Endothelial cell of umbilical vein (primary cell): ENCODE measurements around the gene BGN. TPM values are rescaled to one million over a fixed set of nuclear protein-coding genes. Genes with fewer than 3 reads are reported as not detected.

Experiments used
- BruUV-seq: library from RNA; stranded (reverse); fragments of 400-500 nt; replicated peaks from 2 replicates; lab custom pipeline; 2021; lab: Mats Ljungman, UMichigan
- CTCF ChIA-PET: fragments of 300-600, 350-600 bp; sonication (Branson Sonifier 250); formaldehyde crosslinking; loops from one replicate; lab custom pipeline; 2021; ENCODE audit warnings: antibody characterized with exemption, inconsistent platforms; lab: Charles Lee
- POLR2A ChIA-PET: fragments of 300-600, 350-600 bp; sonication (Branson Sonifier 250); formaldehyde crosslinking; loops from one replicate; lab custom pipeline; 2021; ENCODE audit warnings: antibody characterized with exemption, inconsistent platforms; lab: Charles Lee
- DNase-seq: peaks from one replicate; pipeline ENCODE4 v3.0.0-alpha.2; 2011; ENCODE audit warnings: low read depth, low spot score
- FAIRE-seq: peaks from 2 replicates; lab custom pipeline; 2011; peaks lifted over from hg19 to GRCh38; lab: Jason Lieb, UNC
- H2AFZ ChIP-seq: 2 replicates; pipeline ENCODE4 v1.6.0; 2012; ENCODE audit warnings: low read depth, low read length, control low read depth, inconsistent platforms
- H3K27ac ChIP-seq: 2 replicates; pipeline ENCODE4 v1.5.1; 2011; ENCODE audit warnings: low read depth, mild to moderate bottlenecking, control low read depth, low read length, moderate library complexity; ENCODE audit not compliant: insufficient read depth
- H3K27me3 ChIP-seq, 2 experiments: 2 replicates each; pipeline versions ENCODE4 v1.6.0 to v1.6.1; 2011; ENCODE audit warnings: low read length in 2 of 2, mixed read lengths in 1 of 2; ENCODE audit not compliant: control insufficient read depth in 2 of 2, insufficient read depth in 2 of 2
- H3K36me3 ChIP-seq, 2 experiments: 2 replicates in 1 of 2; 3 replicates in 1 of 2; pipeline ENCODE4 v1.5.1; 2011; ENCODE audit warnings: low read length in 2 of 2, mild to moderate bottlenecking in 1 of 2, moderate library complexity in 1 of 2; ENCODE audit not compliant: control insufficient read depth in 2 of 2, insufficient read depth in 2 of 2; ENCODE audit errors: extremely low read depth in 1 of 2
- H3K4me1 ChIP-seq: 3 replicates; pipeline ENCODE4 v1.5.1; 2011; ENCODE audit warnings: mild to moderate bottlenecking, low read length; ENCODE audit not compliant: control insufficient read depth, insufficient read depth; ENCODE audit errors: extremely low read depth
- H3K4me2 ChIP-seq: 2 replicates; pipeline ENCODE4 v1.6.1; 2011; ENCODE audit warnings: low read length, control low read depth, mixed read lengths; ENCODE audit not compliant: insufficient read depth
- H3K4me3 ChIP-seq, 3 experiments: fragments of 200-600 bp in 1 of 3; sonication (generic), shearing (Covaris generic) in 1 of 3; replicated peaks in 1 of 3; 2 replicates each; pipeline ENCODE4 v1.5.1; 2011 to 2016; ENCODE audit warnings: control low read depth in 3 of 3, low read length in 3 of 3, mild to moderate bottlenecking in 2 of 3, inconsistent platforms in 1 of 3, low read depth in 1 of 3, moderate library complexity in 1 of 3; ENCODE audit not compliant: insufficient read depth in 1 of 3
- H3K79me2 ChIP-seq: 2 replicates; pipeline ENCODE4 v1.6.0; 2012; ENCODE audit warnings: low read length, inconsistent platforms; ENCODE audit not compliant: control insufficient read depth, insufficient read depth
- H3K9ac ChIP-seq: replicated peaks from 2 replicates; pipeline ENCODE3; 2011; ENCODE audit warnings: low read length, control low read depth; ENCODE audit not compliant: insufficient read depth; ENCODE audit errors: extremely low read depth
- H3K9me1 ChIP-seq: replicated peaks from 3 replicates; pipeline ENCODE4 v1.6.0; 2011; ENCODE audit warnings: mild to moderate bottlenecking, low read length; ENCODE audit not compliant: control insufficient read depth, insufficient read depth; ENCODE audit errors: extremely low read depth
- H3K9me3 ChIP-seq: replicated peaks from 2 replicates; pipeline ENCODE4 v1.5.1; 2012; ENCODE audit warnings: low read length, inconsistent platforms; ENCODE audit not compliant: control insufficient read depth, insufficient read depth
- H4K20me1 ChIP-seq: replicated peaks from 2 replicates; pipeline ENCODE3; 2011; ENCODE audit warnings: mild to moderate bottlenecking, low read length; ENCODE audit not compliant: control insufficient read depth, insufficient read depth; ENCODE audit errors: extremely low read depth
- EZH2 ChIP-seq: IDR thresholded peaks from 2 replicates; pipeline ENCODE4 v1.6.1; 2012; ENCODE audit warnings: borderline replicate concordance, low read depth, mild to moderate bottlenecking, moderate library complexity, low read length, inconsistent platforms; ENCODE audit not compliant: severe bottlenecking
- FOS ChIP-seq: IDR thresholded peaks from 2 replicates; pipeline ENCODE4 v1.6.1; 2011; ENCODE audit warnings: mild to moderate bottlenecking, low read length, moderate library complexity, borderline replicate concordance; ENCODE audit not compliant: insufficient read depth
- GATA2 ChIP-seq: IDR thresholded peaks from 2 replicates; pipeline ENCODE4 v1.7.0; 2011; ENCODE audit warnings: low read depth, mild to moderate bottlenecking, moderate library complexity, mixed read lengths, low read length; ENCODE audit not compliant: insufficient read length, insufficient read depth
- JUN ChIP-seq: IDR thresholded peaks from 2 replicates; pipeline ENCODE4 v1.6.1; 2011; ENCODE audit warnings: borderline replicate concordance, low read depth; ENCODE audit not compliant: insufficient read length, insufficient read depth
- MYC ChIP-seq: IDR thresholded peaks from one replicate; pipeline ENCODE4 v1.6.1; 2011; ENCODE audit warnings: mild to moderate bottlenecking, low read depth, low read length
- POLR2A ChIP-seq: IDR thresholded peaks from 2 replicates; pipeline ENCODE4 v1.6.1; 2012; ENCODE audit warnings: low read depth, mild to moderate bottlenecking, control low read depth, low read length
- POLR2AphosphoS5 ChIP-seq: IDR thresholded peaks from 2 replicates; pipeline ENCODE4 v1.6.1; 2012; ENCODE audit warnings: low read depth, mild to moderate bottlenecking, control low read depth, low read length, moderate library complexity; ENCODE audit not compliant: insufficient read depth
- dilution Hi-C: fragments of 300-500 bp; cut with MboI; formaldehyde crosslinking; loops from one replicate; pipeline ENCODE4 v1.15.0; 2019; ENCODE audit warnings: low sequenced_read_pairs; ENCODE audit not compliant: extremely low pct_ligation_motif_present
- intact Hi-C: fragments of 100-400 bp; cut with micrococcal nuclease; formaldehyde crosslinking; loops from one replicate; pipeline ENCODE4 v1.10.0; 2022
- polyA plus RNA-seq, 4 experiments: library from polyadenylated mRNA; depleted of rRNA in 3 of 4; stranded (reverse) in 3 of 4; unstranded in 1 of 4; fragments of >200 nt; gene quantifications; 2 replicates each; pipeline versions ENCODE4 v1.2.1 to v1.2.3, GENCODE V29; 2011 to 2012; ENCODE audit warnings: missing spikeins in 1 of 4
- total RNA-seq: library from RNA; stranded (reverse); gene quantifications from 2 replicates; pipeline ENCODE4 v1.2.3, GENCODE V29; 2021
- TF ChIP-seq, protein P1 (sequence below): IDR thresholded peaks from 2 replicates; pipeline ENCODE4 v1.6.1; 2011; ENCODE audit not compliant: insufficient read depth, insufficient read length
- TF ChIP-seq, protein P2 (sequence below), 2 donors: IDR thresholded peaks; 1 replicate in 1 of 2; 2 replicates in 1 of 2; pipeline ENCODE4 v1.5.1; 2011; ENCODE audit warnings: low read length in 2 of 2, mild to moderate bottlenecking in 2 of 2, moderate library complexity in 2 of 2, control low read depth in 1 of 2, inconsistent platforms in 1 of 2, low read depth in 1 of 2; ENCODE audit not compliant: insufficient read depth in 1 of 2; ENCODE audit errors: extremely low read depth in 1 of 2

The BGN gene
- total and polyA plus RNA-seq, 2 donors (not counting 3 experiments of a cell fraction or from before 2014, with no cell fraction given): 479 to 879 TPM

DNA sequence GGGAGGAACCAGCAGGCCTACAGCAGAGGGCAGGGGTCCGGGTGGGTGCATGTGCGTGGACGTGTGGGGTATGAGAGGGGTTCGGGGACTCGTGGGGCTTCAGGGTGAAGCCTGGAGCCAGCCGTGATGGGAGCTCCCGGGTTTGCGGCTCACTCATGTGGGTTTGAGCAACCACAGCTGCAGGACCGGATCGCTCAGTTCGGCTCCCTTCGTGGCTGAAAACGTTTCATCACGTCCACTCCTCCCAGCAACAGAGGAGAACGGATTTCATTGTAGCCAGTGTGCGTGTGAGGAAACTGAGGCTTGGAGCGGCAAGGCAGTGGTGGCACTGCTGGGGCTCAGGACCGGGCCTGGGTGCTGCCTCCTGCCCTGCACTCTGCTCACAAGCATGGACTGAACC lies 10.6 kb downstream of the BGN start:
- no peak overlapping the region for H3K4me3 ChIP-seq
- no TSS peak for BruUV-seq
- no peak overlapping the region for H3K4me2 ChIP-seq
- H2AFZ ChIP-seq: no peak overlapping the region
- H3K9ac ChIP-seq: no peak overlapping the region
- peaks cover 0 to 43% of the 10 kb centered on the region in 2 experiments for H3K36me3 ChIP-seq
- no peak overlapping the region for H3K27ac ChIP-seq
- no peaks in the 10 kb centered on the region for H3K4me1 ChIP-seq
- no peaks in the 10 kb centered on the region for H3K27me3 ChIP-seq
- no peaks in the 10 kb centered on the region for H3K9me1 ChIP-seq
- DNase-seq (no peak), FAIRE-seq (no peak)
- no peaks in the 10 kb centered on the region for H4K20me1 ChIP-seq
- no peaks in the 10 kb centered on the region for H3K79me2 ChIP-seq
- POLR2A ChIA-PET: no interaction called here
- CTCF ChIA-PET: interaction anchor here (3.6 to 8.2 kb wide), 2 partner anchors 34 to 44 kb away, joined by 55 to 146 read pairs; partner anchors contain the start of gene HAUS7
- no peaks in the 10 kb centered on the region for H3K9me3 ChIP-seq
- TF ChIP-seq MYC (no peak), POLR2A (no peak), EZH2 (no peak), FOS (no peak), JUN (no peak), POLR2AphosphoS5 (no peak), GATA2 (no peak)
- TF ChIP-seq, protein P1, sequence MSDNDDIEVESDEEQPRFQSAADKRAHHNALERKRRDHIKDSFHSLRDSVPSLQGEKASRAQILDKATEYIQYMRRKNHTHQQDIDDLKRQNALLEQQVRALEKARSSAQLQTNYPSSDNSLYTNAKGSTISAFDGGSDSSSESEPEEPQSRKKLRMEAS: no peak
- TF ChIP-seq, protein P2, sequence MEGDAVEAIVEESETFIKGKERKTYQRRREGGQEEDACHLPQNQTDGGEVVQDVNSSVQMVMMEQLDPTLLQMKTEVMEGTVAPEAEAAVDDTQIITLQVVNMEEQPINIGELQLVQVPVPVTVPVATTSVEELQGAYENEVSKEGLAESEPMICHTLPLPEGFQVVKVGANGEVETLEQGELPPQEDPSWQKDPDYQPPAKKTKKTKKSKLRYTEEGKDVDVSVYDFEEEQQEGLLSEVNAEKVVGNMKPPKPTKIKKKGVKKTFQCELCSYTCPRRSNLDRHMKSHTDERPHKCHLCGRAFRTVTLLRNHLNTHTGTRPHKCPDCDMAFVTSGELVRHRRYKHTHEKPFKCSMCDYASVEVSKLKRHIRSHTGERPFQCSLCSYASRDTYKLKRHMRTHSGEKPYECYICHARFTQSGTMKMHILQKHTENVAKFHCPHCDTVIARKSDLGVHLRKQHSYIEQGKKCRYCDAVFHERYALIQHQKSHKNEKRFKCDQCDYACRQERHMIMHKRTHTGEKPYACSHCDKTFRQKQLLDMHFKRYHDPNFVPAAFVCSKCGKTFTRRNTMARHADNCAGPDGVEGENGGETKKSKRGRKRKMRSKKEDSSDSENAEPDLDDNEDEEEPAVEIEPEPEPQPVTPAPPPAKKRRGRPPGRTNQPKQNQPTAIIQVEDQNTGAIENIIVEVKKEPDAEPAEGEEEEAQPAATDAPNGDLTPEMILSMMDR (IDR thresholded peaks at IDR 0.05; ENCODE audit: extremely low read depth in 1 of 2, insufficient read depth in 1 of 2, low read depth in 1 of 2, low read length in 2 of 2): no peak
- dilution Hi-C loops (no loop called here), intact Hi-C loops (loop anchor here (5.0 kb wide), 1 partner anchor 563 kb away; no protein-coding TSS in a partner anchor)
